HepG2 (cell line): ENCODE data around the gene GNG2. TPM values are rescaled to one million over a fixed set of nuclear protein-coding genes. Genes with fewer than 3 reads are reported as not detected.

ENCODE experiments used
- ATAC-seq: fragments of 200-7000 bp; cut with Tn5 transposase; 3 replicates; pipeline ENCODE4 v1.9.1; 2020; ENCODE audit warnings: mild to moderate bottlenecking, moderate library complexity
- BruUV-seq: library from RNA; stranded (reverse); fragments of 400-500 nt; replicated peaks from 2 replicates; lab custom pipeline; 2021; lab: Mats Ljungman, UMichigan
- CTCF ChIA-PET: fragments of 300-600 bp; formaldehyde crosslinking; extraction: SDS; loops from one replicate; lab custom pipeline; 2021; ENCODE audit warnings: low total read pairs, inconsistent platforms, low intra/inter-chr PET ratio; lab: Yijun Ruan, JAX
- POLR2A ChIA-PET: fragments of 350-600 bp; sonication (Branson Sonifier 250); formaldehyde crosslinking; loops from one replicate; lab custom pipeline; 2020; ENCODE audit warnings: antibody characterized with exemption, inconsistent platforms; lab: Yijun Ruan, JAX
- DNase-seq: peaks from one replicate; pipeline ENCODE4 v3.0.0-alpha.2; 2015; ENCODE audit warnings: low spot score
- FAIRE-seq: peaks from 3 replicates; lab custom pipeline; 2011; peaks lifted over from hg19 to GRCh38; lab: Jason Lieb, UNC
- H2AFZ ChIP-seq: one replicate; pipeline ENCODE4 v1.6.1; 2011; ENCODE audit warnings: low read length, inconsistent platforms
- H3K27ac ChIP-seq: fragments of 300-600 bp; 3 replicates; pipeline ENCODE4 v1.8.0; 2011; ENCODE audit warnings: mixed run types, mild to moderate bottlenecking, mixed read lengths, low read length, inconsistent platforms; ENCODE audit not compliant: insufficient read depth; ENCODE audit errors: extremely low read length
- H3K27me3 ChIP-seq, 2 experiments: fragments of 200-600 bp in 1 of 2; 2 replicates in 1 of 2; 3 replicates in 1 of 2; pipeline versions ENCODE4 v1.6.0 to v1.8.0; 2011; ENCODE audit warnings: low read length in 2 of 2, mild to moderate bottlenecking in 2 of 2, moderate library complexity in 2 of 2, inconsistent platforms in 1 of 2; ENCODE audit not compliant: insufficient read depth in 2 of 2, control insufficient read depth in 1 of 2
- H3K36me3 ChIP-seq, 2 experiments: fragments of 200-600 bp in 1 of 2; replicated peaks in 1 of 2; 2 replicates in 1 of 2; 3 replicates in 1 of 2; pipeline versions ENCODE4 v1.5.1 to v1.8.0; 2011; ENCODE audit warnings: low read length in 2 of 2, inconsistent platforms in 1 of 2; ENCODE audit not compliant: insufficient read depth in 2 of 2, control insufficient read depth in 1 of 2
- H3K4me1 ChIP-seq: 2 replicates; pipeline ENCODE4 v1.5.1; 2012; ENCODE audit warnings: low read length, inconsistent platforms; ENCODE audit not compliant: insufficient read depth
- H3K4me2 ChIP-seq: 2 replicates; pipeline ENCODE4 v1.6.0; 2011; ENCODE audit warnings: low read depth, low read length, inconsistent platforms
- H3K4me3 ChIP-seq, 3 experiments: fragments of 200-600 bp in 1 of 3; sonication (generic), shearing (Covaris generic) in 1 of 3; replicated peaks in 1 of 3; 2 replicates each; pipeline ENCODE4 v1.5.1; 2011 to 2016; ENCODE audit warnings: low read length in 3 of 3, inconsistent platforms in 2 of 3, low read depth in 2 of 3, mild to moderate bottlenecking in 2 of 3, control low read depth in 1 of 3, mixed read lengths in 1 of 3; ENCODE audit not compliant: insufficient read depth in 1 of 3
- H3K79me2 ChIP-seq: one replicate; pipeline ENCODE4 v1.6.1; 2011; ENCODE audit warnings: low read length, inconsistent platforms; ENCODE audit not compliant: insufficient read depth
- H3K9ac ChIP-seq: 2 replicates; pipeline ENCODE4 v1.6.0; 2011; ENCODE audit warnings: mild to moderate bottlenecking, low read depth, low read length, inconsistent platforms; ENCODE audit not compliant: insufficient read depth
- H3K9me3 ChIP-seq: 2 replicates; pipeline ENCODE4 v1.5.1; 2012; ENCODE audit warnings: mild to moderate bottlenecking, low read length
- H4K20me1 ChIP-seq: 2 replicates; pipeline ENCODE4 v1.6.0; 2011; ENCODE audit warnings: inconsistent platforms, mild to moderate bottlenecking, low read length, moderate library complexity; ENCODE audit not compliant: insufficient read depth
- JUNB ChIP-seq: sonication (generic); formaldehyde crosslinking; IDR thresholded peaks from 2 replicates; pipeline ENCODE4 v1.8.0; 2022; ENCODE audit warnings: missing genetic modification reagents, mild to moderate bottlenecking, borderline replicate concordance
- KDM5B ChIP-seq: sonication (generic); formaldehyde crosslinking; IDR thresholded peaks from 2 replicates; pipeline ENCODE4 v1.4.0; 2020; ENCODE audit warnings: missing genetic modification reagents, mild to moderate bottlenecking, borderline replicate concordance
- SAFB2 ChIP-seq: sonication (generic); formaldehyde crosslinking; IDR thresholded peaks from 2 replicates; pipeline ENCODE4 v1.5.1; 2020; ENCODE audit warnings: missing genetic modification reagents, low read depth, mild to moderate bottlenecking, borderline replicate concordance
- SIN3A ChIP-seq: IDR thresholded peaks from 2 replicates; pipeline ENCODE4 v1.6.1; 2011; ENCODE audit warnings: low read depth, mild to moderate bottlenecking, control low read depth, low read length, borderline replicate concordance
- THAP11 ChIP-seq: IDR thresholded peaks from 2 replicates; pipeline ENCODE4 v1.6.1; 2016; ENCODE audit warnings: missing biosample characterization, missing genetic modification reagents
- WGBS: methylation state at CpG from one replicate; pipeline ENCODE4 v1.1.6; 2017; ENCODE audit warnings: low lambda C conversion rate; 5-methylcytosine and 5-hydroxymethylcytosine counted together
- in situ Hi-C: cut with HindIII; loops from 2 replicates; pipeline ENCODE4 v1.10.0; 2017; ENCODE audit warnings: low pct_unique_long_range_greater_than_20kb; ENCODE audit not compliant: extremely low pct_ligation_motif_present
- intact Hi-C: fragments of 100-400 bp; cut with micrococcal nuclease; formaldehyde crosslinking; loops from one replicate; pipeline ENCODE4 v1.10.0; 2022; ENCODE audit not compliant: unreplicated experiment
- polyA plus RNA-seq, 8 experiments: library from polyadenylated mRNA; depleted of rRNA in 3 of 8; stranded (reverse) in 7 of 8; unstranded in 1 of 8; fragments of >200 nt; fragmentation: Illumina TruSeq in 4 of 8; extraction: Trizol in 4 of 8; gene quantifications; 2 replicates each; pipeline versions ENCODE4 v1.2.1 to v1.2.3, GENCODE V29; 2011 to 2016; ENCODE audit warnings: low read depth in 4 of 8, missing spikeins in 1 of 8, mixed read lengths in 1 of 8; ENCODE audit not compliant: insufficient read depth in 1 of 8
- total RNA-seq, 5 experiments: library from RNA; depleted of rRNA; stranded (reverse); fragments of >200 nt; fragmentation: Illumina TruSeq; extraction: Trizol; gene quantifications; 2 replicates each; pipeline ENCODE4 v1.2.3, GENCODE V29; 2016; ENCODE audit warnings: low read depth in 1 of 5
- TF ChIP-seq, protein P1 (sequence below): sonication (generic); formaldehyde crosslinking; IDR thresholded peaks from 2 replicates; pipeline ENCODE4 v1.5.1; 2020; ENCODE audit warnings: missing genetic modification reagents, mild to moderate bottlenecking, borderline replicate concordance
- TF ChIP-seq, protein P2 (sequence below): IDR thresholded peaks from 2 replicates; pipeline ENCODE4 v1.6.1; 2012; ENCODE audit warnings: low read length, improper control_type of control experiment
- TF ChIP-seq, protein P3 (sequence below): sonication (generic); formaldehyde crosslinking; conservative IDR thresholded peaks from 2 replicates; pipeline ENCODE4 v1.4.0; 2020; ENCODE audit warnings: missing genetic modification reagents

The GNG2 gene
- total and polyA plus RNA-seq, 2 of the 13 experiments (the other 11 are each of a cell fraction or from before 2014, with no cell fraction given) = not detected

DNA sequence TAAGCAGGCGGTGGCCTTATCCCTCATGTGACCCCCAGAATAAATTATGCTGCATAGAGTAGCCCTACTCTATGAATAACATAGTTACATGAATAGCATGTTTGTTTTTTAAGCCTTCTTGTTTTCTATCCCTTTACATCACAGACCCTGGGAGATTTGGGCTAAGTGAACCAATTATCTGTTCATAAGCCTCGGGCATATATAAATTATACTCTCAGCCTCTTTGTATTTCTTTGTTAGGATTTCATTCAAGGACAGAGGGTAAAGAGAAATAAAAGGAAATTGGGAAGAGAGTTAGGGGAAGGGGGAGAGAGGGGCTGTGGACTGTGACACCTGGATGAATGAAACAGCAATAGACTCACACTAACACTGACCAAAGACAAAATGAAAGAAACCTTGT is 93.6 kb downstream of the GNG2 start:
- ChIA-PET CTCF (no interaction called here), POLR2A (no interaction called here)
- TF ChIP-seq SAFB2 (no peak), SIN3A (no peak), KDM5B (CRISPR knock-in tag) (no peak), THAP11 (CRISPR knock-in tag) (no peak), JUNB (CRISPR knock-in tag) (no peak)
- TF ChIP-seq, protein P1, sequence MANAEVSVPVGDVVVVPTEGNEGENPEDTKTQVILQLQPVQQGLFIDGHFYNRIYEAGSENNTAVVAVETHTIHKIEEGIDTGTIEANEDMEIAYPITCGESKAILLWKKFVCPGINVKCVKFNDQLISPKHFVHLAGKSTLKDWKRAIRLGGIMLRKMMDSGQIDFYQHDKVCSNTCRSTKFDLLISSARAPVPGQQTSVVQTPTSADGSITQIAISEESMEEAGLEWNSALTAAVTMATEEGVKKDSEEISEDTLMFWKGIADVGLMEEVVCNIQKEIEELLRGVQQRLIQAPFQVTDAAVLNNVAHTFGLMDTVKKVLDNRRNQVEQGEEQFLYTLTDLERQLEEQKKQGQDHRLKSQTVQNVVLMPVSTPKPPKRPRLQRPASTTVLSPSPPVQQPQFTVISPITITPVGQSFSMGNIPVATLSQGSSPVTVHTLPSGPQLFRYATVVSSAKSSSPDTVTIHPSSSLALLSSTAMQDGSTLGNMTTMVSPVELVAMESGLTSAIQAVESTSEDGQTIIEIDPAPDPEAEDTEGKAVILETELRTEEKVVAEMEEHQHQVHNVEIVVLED = no peak
- TF ChIP-seq, protein P2, sequence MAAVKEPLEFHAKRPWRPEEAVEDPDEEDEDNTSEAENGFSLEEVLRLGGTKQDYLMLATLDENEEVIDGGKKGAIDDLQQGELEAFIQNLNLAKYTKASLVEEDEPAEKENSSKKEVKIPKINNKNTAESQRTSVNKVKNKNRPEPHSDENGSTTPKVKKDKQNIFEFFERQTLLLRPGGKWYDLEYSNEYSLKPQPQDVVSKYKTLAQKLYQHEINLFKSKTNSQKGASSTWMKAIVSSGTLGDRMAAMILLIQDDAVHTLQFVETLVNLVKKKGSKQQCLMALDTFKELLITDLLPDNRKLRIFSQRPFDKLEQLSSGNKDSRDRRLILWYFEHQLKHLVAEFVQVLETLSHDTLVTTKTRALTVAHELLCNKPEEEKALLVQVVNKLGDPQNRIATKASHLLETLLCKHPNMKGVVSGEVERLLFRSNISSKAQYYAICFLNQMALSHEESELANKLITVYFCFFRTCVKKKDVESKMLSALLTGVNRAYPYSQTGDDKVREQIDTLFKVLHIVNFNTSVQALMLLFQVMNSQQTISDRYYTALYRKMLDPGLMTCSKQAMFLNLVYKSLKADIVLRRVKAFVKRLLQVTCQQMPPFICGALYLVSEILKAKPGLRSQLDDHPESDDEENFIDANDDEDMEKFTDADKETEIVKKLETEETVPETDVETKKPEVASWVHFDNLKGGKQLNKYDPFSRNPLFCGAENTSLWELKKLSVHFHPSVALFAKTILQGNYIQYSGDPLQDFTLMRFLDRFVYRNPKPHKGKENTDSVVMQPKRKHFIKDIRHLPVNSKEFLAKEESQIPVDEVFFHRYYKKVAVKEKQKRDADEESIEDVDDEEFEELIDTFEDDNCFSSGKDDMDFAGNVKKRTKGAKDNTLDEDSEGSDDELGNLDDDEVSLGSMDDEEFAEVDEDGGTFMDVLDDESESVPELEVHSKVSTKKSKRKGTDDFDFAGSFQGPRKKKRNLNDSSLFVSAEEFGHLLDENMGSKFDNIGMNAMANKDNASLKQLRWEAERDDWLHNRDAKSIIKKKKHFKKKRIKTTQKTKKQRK = no peak
- TF ChIP-seq, protein P3, sequence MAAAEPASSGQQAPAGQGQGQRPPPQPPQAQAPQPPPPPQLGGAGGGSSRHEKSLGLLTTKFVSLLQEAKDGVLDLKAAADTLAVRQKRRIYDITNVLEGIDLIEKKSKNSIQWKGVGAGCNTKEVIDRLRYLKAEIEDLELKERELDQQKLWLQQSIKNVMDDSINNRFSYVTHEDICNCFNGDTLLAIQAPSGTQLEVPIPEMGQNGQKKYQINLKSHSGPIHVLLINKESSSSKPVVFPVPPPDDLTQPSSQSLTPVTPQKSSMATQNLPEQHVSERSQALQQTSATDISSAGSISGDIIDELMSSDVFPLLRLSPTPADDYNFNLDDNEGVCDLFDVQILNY (CRISPR knock-in tag) = no peak
- no peaks in the 10 kb centered on the region for H3K36me3 ChIP-seq
- no peak overlapping the region for H3K27ac ChIP-seq
- DNase-seq = no peak
- BruUV-seq = no TSS peak
- H4K20me1 ChIP-seq = no peaks in the 10 kb centered on the region
- no peak for FAIRE-seq
- no peak overlapping the region for H3K9ac ChIP-seq
- H3K4me2 ChIP-seq = no peak overlapping the region
- in situ Hi-C loops (no loop called here), intact Hi-C loops (no loop called here)
- ATAC-seq = no peak
- H3K79me2 ChIP-seq = no peaks in the 10 kb centered on the region
- H3K9me3 ChIP-seq = peaks cover 7% of the 10 kb centered on the region; the same call in 1 of the 2 replicates
- no peak overlapping the region for H2AFZ ChIP-seq
- no peaks in the 10 kb centered on the region for H3K4me1 ChIP-seq
- WGBS = 3% methylated on average over 2 of the region's 2 CpGs
- H3K27me3 ChIP-seq = no peaks in the 10 kb centered on the region
- H3K4me3 ChIP-seq = no peak overlapping the region
